Skeletal muscle tissue (tissue), 4 donors: ENCODE data around the gene OTULINL. TPM values are rescaled to one million over a fixed set of nuclear protein-coding genes. Genes with fewer than 3 reads are reported as not detected.

ENCODE experiments used
- H3K27ac ChIP-seq: one replicate; pipeline ENCODE4 v1.7.0; 2013; ENCODE audit warnings: mild to moderate bottlenecking, low read depth, low read length, inconsistent platforms
- H3K27me3 ChIP-seq, 3 donors: one replicate each; pipeline ENCODE4 v1.7.0; 2013; ENCODE audit warnings: low read length in 3 of 3; ENCODE audit not compliant: control insufficient read depth in 3 of 3, insufficient read depth in 3 of 3
- H3K36me3 ChIP-seq, 3 donors: one replicate each; pipeline ENCODE4 v1.7.0; 2013; ENCODE audit warnings: low read length in 3 of 3; ENCODE audit not compliant: control insufficient read depth in 3 of 3, insufficient read depth in 3 of 3
- H3K4me1 ChIP-seq, 3 donors: one replicate each; pipeline ENCODE4 v1.7.0; 2013; ENCODE audit warnings: low read length in 3 of 3, mild to moderate bottlenecking in 3 of 3; ENCODE audit not compliant: control insufficient read depth in 3 of 3, insufficient read depth in 3 of 3
- H3K4me3 ChIP-seq, 3 donors: one replicate each; pipeline ENCODE4 v1.7.0; 2013; ENCODE audit warnings: low read length in 3 of 3
- H3K9ac ChIP-seq, 3 donors: one replicate each; pipeline ENCODE4 v1.7.0; 2013; ENCODE audit warnings: low read length in 3 of 3, mild to moderate bottlenecking in 3 of 3, moderate library complexity in 2 of 3, low read depth in 1 of 3
- H3K9me3 ChIP-seq, 3 donors: one replicate each; pipeline ENCODE4 v1.7.0; 2013; ENCODE audit warnings: low read length in 3 of 3; ENCODE audit not compliant: control insufficient read depth in 3 of 3
- total RNA-seq: library from RNA; depleted of rRNA; stranded (reverse); fragments of >200 nt; gene quantifications from one replicate; pipeline ENCODE4 v1.2.3, GENCODE V29; 2014
- donor health status: Osteomylitis.

Gene OTULINL
- total RNA-seq, 1 donor from 2014 or later = 6.3 TPM

DNA sequence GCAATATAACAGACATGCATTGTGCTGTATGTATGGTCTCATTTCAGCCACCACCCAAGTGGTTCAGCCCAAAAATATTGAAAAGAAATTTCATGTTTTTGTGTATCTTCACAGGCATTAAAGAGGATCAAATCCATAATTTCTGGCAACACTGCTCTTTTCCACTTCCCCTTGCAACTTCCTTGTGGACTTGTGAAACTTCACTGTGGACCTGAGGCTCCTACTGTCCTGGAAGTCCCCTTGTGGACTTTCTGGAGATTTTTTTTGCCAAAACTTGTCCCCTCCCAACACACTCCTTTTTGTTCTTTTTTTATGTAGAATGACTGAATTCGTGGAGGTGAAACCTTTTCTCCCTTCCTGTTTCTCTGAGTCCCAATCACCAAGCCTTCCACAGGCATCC, 14.3 kb downstream of the OTULINL start:
- H3K27ac ChIP-seq = peak overlapping the region; percentile 52

GRCh38 chr5:14597080-14597479, 15.5 kb downstream of the OTULINL start:
- Histone ChIP-seq H3K27me3 (no peaks in the 10 kb centered on the region), H3K9me3 (no peaks in the 10 kb centered on the region), H3K4me3 (no peak overlapping the region), H3K9ac (no peak overlapping the region), H3K36me3 (no peaks in the 10 kb centered on the region), H3K4me1 (peaks cover 0 to 4% (median 0%) of the 10 kb centered on the region in 3 donors), H3K27ac (no peak overlapping the region)

More for the DNA sequence above, 14.3 kb downstream of the OTULINL start:
- H3K9me3 ChIP-seq = no peaks in the 10 kb centered on the region
- H3K4me1 ChIP-seq = peaks cover 0 to 4% (median 0%) of the 10 kb centered on the region in 3 donors
- H3K36me3 ChIP-seq = no peaks in the 10 kb centered on the region
- H3K9ac ChIP-seq = no peak overlapping the region
- no peak overlapping the region for H3K4me3 ChIP-seq
- no peaks in the 10 kb centered on the region for H3K27me3 ChIP-seq

- no peak overlapping the region for H3K9ac ChIP-seq
- H3K4me3 ChIP-seq = no peak overlapping the region
- peaks cover 0 to 4% (median 0%) of the 10 kb centered on the region in 3 donors for H3K4me1 ChIP-seq
- no peak overlapping the region for H3K27ac ChIP-seq
- no peaks in the 10 kb centered on the region for H3K27me3 ChIP-seq
- H3K9me3 ChIP-seq = no peaks in the 10 kb centered on the region
- H3K36me3 ChIP-seq = no peaks in the 10 kb centered on the region
These were observed 16.6 kb downstream of the OTULINL start for GRCh38 chr5:14598225-14598624.

GRCh38 chr5:14599476-14600127, 18.0 kb downstream of the OTULINL start:
- H3K4me1 ChIP-seq = peaks cover 0 to 4% (median 0%) of the 10 kb centered on the region in 3 donors

GRCh38 chr5:14600846-14601245, 19.3 kb downstream of the OTULINL start:
- no peaks in the 10 kb centered on the region for H3K36me3 ChIP-seq
- no peaks in the 10 kb centered on the region for H3K27me3 ChIP-seq
- no peak overlapping the region for H3K9ac ChIP-seq
- no peaks in the 10 kb centered on the region for H3K9me3 ChIP-seq
- peaks cover 0 to 4% (median 0%) of the 10 kb centered on the region in 3 donors for H3K4me1 ChIP-seq
- H3K4me3 ChIP-seq = no peak overlapping the region
- H3K27ac ChIP-seq = no peak overlapping the region

More at GRCh38 chr5:14599476-14600127, 18.0 kb downstream of the OTULINL start:
- Histone ChIP-seq H3K9ac (no peak overlapping the region), H3K27me3 (no peaks in the 10 kb centered on the region), H3K36me3 (no peaks in the 10 kb centered on the region), H3K9me3 (no peaks in the 10 kb centered on the region), H3K4me3 (no peak overlapping the region), H3K27ac (no peak overlapping the region)

DNA sequence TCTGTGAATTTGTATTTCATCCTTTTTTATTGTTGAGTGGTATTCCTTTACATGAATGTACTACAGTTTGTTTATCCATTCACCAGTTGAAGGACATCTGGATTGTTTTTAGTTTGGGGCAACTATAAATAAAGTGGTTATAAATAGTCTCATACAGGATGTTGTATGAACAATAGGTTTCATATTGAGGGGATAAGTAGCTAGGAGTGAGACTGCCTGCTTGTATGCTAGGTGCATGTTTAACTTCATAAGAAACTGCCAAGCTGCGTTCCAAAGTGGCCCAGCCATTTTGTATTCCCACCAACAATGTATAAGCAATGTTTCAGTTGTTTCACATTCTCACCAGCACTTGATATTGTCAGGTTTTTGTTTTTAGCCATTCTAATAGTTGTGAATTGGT, 21.5 kb downstream of the OTULINL start:
- Histone ChIP-seq H3K4me3 (no peak overlapping the region), H3K27me3 (no peaks in the 10 kb centered on the region), H3K4me1 (no peaks in the 10 kb centered on the region), H3K36me3 (no peaks in the 10 kb centered on the region), H3K27ac (no peak overlapping the region), H3K9me3 (no peaks in the 10 kb centered on the region), H3K9ac (no peak overlapping the region)

DNA sequence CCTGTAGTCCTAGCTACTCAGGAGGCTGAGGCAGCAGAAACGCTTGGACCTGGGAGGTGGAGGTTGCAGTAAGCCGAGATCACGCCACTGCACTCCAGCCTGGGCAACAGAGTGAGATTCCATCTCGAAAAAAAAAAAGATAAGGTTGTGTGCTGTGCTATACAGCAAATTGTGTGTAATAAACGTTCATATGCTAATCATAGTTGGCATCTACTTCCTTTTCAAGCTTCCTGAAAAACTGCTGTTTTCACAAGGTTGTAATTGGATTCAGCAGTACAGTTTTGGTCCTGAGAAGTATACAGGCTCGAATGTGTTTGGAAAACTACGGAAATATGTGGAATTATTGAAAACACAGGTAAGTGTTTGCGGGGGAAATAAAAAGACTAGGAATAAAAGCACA, 25.5 kb downstream of the OTULINL start:
- no peaks in the 10 kb centered on the region for H3K36me3 ChIP-seq
- H3K9ac ChIP-seq = no peak overlapping the region
- H3K9me3 ChIP-seq = no peaks in the 10 kb centered on the region
- H3K4me3 ChIP-seq = no peak overlapping the region
- H3K27ac ChIP-seq = no peak overlapping the region
- H3K27me3 ChIP-seq = no peaks in the 10 kb centered on the region
- H3K4me1 ChIP-seq = no peaks in the 10 kb centered on the region

DNA sequence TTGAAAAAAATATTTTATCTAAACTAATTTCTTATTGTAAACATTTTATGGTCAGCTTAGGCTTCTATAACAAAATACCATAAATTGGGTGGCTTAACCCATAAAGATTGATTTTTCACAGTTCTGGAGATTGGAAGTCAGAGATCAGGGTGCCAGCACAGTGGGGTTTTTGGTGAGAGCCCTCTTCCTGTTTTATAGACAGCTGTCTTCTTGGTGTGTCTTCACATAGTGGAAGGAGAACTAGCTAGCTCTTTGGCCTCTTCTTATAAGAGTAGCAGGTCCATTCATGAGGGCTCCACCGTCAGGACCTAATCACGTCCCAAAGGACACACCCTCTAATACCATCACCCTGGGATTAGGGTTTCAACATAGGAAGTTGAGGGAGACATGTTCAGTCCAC, 26.6 kb downstream of the OTULINL start:
- no peak overlapping the region for H3K4me3 ChIP-seq
- H3K9ac ChIP-seq = no peak overlapping the region
- no peaks in the 10 kb centered on the region for H3K27me3 ChIP-seq
- no peaks in the 10 kb centered on the region for H3K4me1 ChIP-seq
- H3K36me3 ChIP-seq = no peaks in the 10 kb centered on the region
- no peaks in the 10 kb centered on the region for H3K9me3 ChIP-seq
- no peak overlapping the region for H3K27ac ChIP-seq

GRCh38 chr5:14611737-14612136, 30.1 kb downstream of the OTULINL start:
- Histone ChIP-seq H3K4me3 (no peak overlapping the region), H3K9ac (no peak overlapping the region), H3K27ac (no peak overlapping the region), H3K9me3 (no peaks in the 10 kb centered on the region), H3K4me1 (no peaks in the 10 kb centered on the region), H3K27me3 (no peaks in the 10 kb centered on the region), H3K36me3 (no peaks in the 10 kb centered on the region)

DNA sequence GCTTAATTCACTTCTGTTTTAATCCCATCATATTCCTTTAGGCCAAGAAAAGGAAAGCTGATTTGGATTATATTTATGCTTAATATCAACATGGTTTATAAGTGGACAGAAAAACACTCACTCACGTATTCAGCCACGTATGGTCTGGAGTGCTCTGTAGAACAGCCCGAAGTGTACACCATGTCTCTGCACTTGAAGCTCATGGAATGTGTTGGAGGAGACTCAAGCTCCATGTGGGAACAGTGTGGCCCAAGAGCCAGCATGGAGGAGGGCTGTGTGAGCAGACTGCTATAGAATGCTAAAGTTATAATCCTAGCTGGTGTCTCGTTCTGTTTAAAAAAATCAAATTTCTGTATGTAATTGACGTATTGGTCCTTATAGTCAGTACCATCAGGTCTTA, 32.9 kb downstream of the OTULINL start:
- H3K4me1 ChIP-seq = no peaks in the 10 kb centered on the region
- no peaks in the 10 kb centered on the region for H3K36me3 ChIP-seq

More for the DNA sequence above, 32.9 kb downstream of the OTULINL start:
- Histone ChIP-seq H3K9ac (no peak overlapping the region), H3K27me3 (no peaks in the 10 kb centered on the region), H3K9me3 (no peaks in the 10 kb centered on the region), H3K27ac (no peak overlapping the region), H3K4me3 (no peak overlapping the region)
